ENCODE measurements around the gene GREB1.

Gene GREB1

GRCh38 chr2:11667194-11667593 lies 133.3 kb downstream of the GREB1 start:
- H3K36me3 ChIP-seq (ENCODE audit: control insufficient read depth in 2 of 2, insufficient read depth in 1 of 2, low read length in 2 of 2): no peaks in the 10 kb centered on the region
- CTCF ChIA-PET: interaction anchor here (1.9 to 5.3 kb wide), 2 partner anchors 15 to 83 kb away, joined by 5 to 32 read pairs; no protein-coding TSS in a partner anchor
- no peak overlapping the region for H3K27ac ChIP-seq (ENCODE audit: extremely low read depth, low read depth, low read length)
- TF ChIP-seq ZNF624 (tag by site-specific recombination; IDR thresholded peaks at IDR 0.05) (no peak), ZNF830 (tag by site-specific recombination; IDR thresholded peaks at IDR 0.05; ENCODE audit: low read depth) (no peak), ZNF473 (tag by site-specific recombination; IDR thresholded peaks at IDR 0.05) (no peak), MZF1 (tag by site-specific recombination; IDR thresholded peaks at IDR 0.05; ENCODE audit: borderline replicate concordance) (no peak), ZNF138 (tag by site-specific recombination; IDR thresholded peaks at IDR 0.05; ENCODE audit: borderline replicate concordance) (no peak), ZNF362 (tag by site-specific recombination; IDR thresholded peaks at IDR 0.05) (no peak), ZNF239 (tag by site-specific recombination; IDR thresholded peaks at IDR 0.05) (no peak), ZNF670 (tag by site-specific recombination; IDR thresholded peaks at IDR 0.05; ENCODE audit: low read depth) (no peak), ZNF558 (tag by site-specific recombination; IDR thresholded peaks at IDR 0.05) (no peak), ZSCAN16 (tag by site-specific recombination; IDR thresholded peaks at IDR 0.05) (no peak), ZNF610 (tag by site-specific recombination; IDR thresholded peaks at IDR 0.05; ENCODE audit: borderline replicate concordance) (no peak), ZNF704 (tag by site-specific recombination; IDR thresholded peaks at IDR 0.05) (no peak), ZBTB7A (tag by site-specific recombination; IDR thresholded peaks at IDR 0.05; ENCODE audit: low read depth) (no peak), ZNF707 (tag by site-specific recombination; IDR thresholded peaks at IDR 0.05) (no peak), HOXC10 (CRISPR knock-in tag; IDR thresholded peaks at IDR 0.05) (no peak)
- TF ChIP-seq, protein P1, sequence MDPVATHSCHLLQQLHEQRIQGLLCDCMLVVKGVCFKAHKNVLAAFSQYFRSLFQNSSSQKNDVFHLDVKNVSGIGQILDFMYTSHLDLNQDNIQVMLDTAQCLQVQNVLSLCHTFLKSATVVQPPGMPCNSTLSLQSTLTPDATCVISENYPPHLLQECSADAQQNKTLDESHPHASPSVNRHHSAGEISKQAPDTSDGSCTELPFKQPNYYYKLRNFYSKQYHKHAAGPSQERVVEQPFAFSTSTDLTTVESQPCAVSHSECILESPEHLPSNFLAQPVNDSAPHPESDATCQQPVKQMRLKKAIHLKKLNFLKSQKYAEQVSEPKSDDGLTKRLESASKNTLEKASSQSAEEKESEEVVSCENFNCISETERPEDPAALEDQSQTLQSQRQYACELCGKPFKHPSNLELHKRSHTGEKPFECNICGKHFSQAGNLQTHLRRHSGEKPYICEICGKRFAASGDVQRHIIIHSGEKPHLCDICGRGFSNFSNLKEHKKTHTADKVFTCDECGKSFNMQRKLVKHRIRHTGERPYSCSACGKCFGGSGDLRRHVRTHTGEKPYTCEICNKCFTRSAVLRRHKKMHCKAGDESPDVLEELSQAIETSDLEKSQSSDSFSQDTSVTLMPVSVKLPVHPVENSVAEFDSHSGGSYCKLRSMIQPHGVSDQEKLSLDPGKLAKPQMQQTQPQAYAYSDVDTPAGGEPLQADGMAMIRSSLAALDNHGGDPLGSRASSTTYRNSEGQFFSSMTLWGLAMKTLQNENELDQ (tag by site-specific recombination; IDR thresholded peaks at IDR 0.05; ENCODE audit: low read depth): no peak
- TF ChIP-seq, protein P2, sequence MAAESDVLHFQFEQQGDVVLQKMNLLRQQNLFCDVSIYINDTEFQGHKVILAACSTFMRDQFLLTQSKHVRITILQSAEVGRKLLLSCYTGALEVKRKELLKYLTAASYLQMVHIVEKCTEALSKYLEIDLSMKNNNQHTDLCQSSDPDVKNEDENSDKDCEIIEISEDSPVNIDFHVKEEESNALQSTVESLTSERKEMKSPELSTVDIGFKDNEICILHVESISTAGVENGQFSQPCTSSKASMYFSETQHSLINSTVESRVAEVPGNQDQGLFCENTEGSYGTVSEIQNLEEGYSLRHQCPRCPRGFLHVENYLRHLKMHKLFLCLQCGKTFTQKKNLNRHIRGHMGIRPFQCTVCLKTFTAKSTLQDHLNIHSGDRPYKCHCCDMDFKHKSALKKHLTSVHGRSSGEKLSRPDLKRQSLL (tag by site-specific recombination; IDR thresholded peaks at IDR 0.05): no peak
- no peaks in the 10 kb centered on the region; the same call in 1 of the 2 replicates for H3K4me1 ChIP-seq (ENCODE audit: control insufficient read depth, insufficient read depth, low read length)
- H3K4me3 ChIP-seq (ENCODE audit: low read depth, low read length): no peak overlapping the region
- POLR2A ChIA-PET: no interaction called here
- no peaks in the 10 kb centered on the region; the same call in 1 of the 2 replicates for H3K9me3 ChIP-seq (ENCODE audit: control insufficient read depth, insufficient read depth, low read depth, low read length)

DNA sequence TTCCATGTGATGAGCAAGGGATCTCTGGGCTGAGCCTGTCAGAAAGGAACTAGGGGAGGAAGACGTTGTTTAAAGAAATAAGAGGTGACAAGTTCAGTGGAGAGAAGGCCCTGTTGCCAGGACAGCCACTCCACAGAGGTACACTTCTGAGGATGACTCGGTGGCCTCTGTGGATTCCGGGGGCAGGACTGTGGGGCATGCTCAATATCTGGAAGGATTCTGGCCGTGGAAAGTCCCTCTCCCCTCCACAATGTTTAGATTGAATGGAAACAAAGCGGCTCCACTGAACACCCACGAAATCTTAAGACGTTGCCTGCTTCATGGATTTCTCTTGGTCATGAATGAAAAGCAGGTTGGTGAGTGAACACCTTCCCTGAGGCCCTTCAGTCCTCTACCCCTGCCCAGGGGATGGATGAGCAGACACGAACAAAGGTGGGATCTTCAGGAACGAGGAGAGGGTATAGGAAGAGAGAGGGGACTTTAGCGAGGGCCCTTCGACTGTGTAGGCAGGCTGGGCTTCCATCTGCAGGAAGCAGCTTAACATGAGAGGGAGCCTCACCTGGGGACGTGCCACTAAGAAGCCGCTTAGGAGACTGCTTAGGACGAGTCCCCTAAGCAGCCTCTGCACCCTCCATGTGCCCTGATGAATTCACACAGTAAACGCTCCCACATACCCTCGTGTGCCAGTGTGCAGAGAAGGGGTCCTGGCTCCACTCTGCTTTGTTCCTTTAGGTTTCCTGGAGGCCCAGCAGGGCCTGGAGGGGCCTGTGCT lies 134.2 kb downstream of the GREB1 start:
- Histone ChIP-seq H3K27ac (ENCODE audit: extremely low read depth, low read depth, low read length) (no peak overlapping the region), H3K36me3 (ENCODE audit: control insufficient read depth in 2 of 2, insufficient read depth in 1 of 2, low read length in 2 of 2) (no peaks in the 10 kb centered on the region), H3K4me1 (ENCODE audit: control insufficient read depth, insufficient read depth, low read length) (no peaks in the 10 kb centered on the region; the same call in 1 of the 2 replicates), H3K4me3 (ENCODE audit: low read depth, low read length) (no peak overlapping the region), H3K9me3 (ENCODE audit: control insufficient read depth, insufficient read depth, low read depth, low read length) (no peaks in the 10 kb centered on the region)
- ChIA-PET POLR2A (no interaction called here), CTCF (no interaction called here)
- TF ChIP-seq ZFP41 (tag by site-specific recombination; IDR thresholded peaks at IDR 0.05; ENCODE audit: borderline replicate concordance) (no peak), TSHZ1 (tag by site-specific recombination; IDR thresholded peaks at IDR 0.05; ENCODE audit: borderline replicate concordance) (no peak), ZNF2 (tag by site-specific recombination; IDR thresholded peaks at IDR 0.05) (no peak)
- TF ChIP-seq, protein P3, sequence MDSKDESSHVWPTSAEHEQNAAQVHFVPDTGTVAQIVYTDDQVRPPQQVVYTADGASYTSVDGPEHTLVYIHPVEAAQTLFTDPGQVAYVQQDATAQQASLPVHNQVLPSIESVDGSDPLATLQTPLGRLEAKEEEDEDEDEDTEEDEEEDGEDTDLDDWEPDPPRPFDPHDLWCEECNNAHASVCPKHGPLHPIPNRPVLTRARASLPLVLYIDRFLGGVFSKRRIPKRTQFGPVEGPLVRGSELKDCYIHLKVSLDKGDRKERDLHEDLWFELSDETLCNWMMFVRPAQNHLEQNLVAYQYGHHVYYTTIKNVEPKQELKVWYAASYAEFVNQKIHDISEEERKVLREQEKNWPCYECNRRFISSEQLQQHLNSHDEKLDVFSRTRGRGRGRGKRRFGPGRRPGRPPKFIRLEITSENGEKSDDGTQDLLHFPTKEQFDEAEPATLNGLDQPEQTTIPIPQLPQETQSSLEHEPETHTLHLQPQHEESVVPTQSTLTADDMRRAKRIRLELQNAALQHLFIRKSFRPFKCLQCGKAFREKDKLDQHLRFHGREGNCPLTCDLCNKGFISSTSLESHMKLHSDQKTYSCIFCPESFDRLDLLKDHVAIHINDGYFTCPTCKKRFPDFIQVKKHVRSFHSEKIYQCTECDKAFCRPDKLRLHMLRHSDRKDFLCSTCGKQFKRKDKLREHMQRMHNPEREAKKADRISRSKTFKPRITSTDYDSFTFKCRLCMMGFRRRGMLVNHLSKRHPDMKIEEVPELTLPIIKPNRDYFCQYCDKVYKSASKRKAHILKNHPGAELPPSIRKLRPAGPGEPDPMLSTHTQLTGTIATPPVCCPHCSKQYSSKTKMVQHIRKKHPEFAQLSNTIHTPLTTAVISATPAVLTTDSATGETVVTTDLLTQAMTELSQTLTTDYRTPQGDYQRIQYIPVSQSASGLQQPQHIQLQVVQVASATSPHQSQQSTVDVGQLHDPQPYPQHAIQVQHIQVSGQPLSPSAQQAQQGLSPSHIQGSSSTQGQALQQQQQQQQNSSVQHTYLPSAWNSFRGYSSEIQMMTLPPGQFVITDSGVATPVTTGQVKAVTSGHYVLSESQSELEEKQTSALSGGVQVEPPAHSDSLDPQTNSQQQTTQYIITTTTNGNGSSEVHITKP (tag by site-specific recombination; IDR thresholded peaks at IDR 0.05): no peak
